Measurements from ENCODE around the gene CANT1. TPM values are rescaled to one million over a fixed set of nuclear protein-coding genes. Genes with fewer than 3 reads are reported as not detected.

The CANT1 gene
- total and polyA plus RNA-seq, 9 donors, result 18.6 to 48.8 (median 33.8) TPM

- H3K4me1 ChIP-seq (ENCODE audit: insufficient read depth), result peaks cover 27% of the 10 kb centered on the region
- H3K4me3 ChIP-seq, result no peak overlapping the region
These were observed 34.7 kb downstream of the CANT1 start for GRCh38 chr17:78974635-78975591.

GRCh38 chr17:78973792-78974520 lies 35.6 kb downstream of the CANT1 start:
- peak in 2 of 5 donors; percentile 37 to 48 for DNase-seq
- Histone ChIP-seq H3K36me3 (no peaks in the 10 kb centered on the region), H3K9me3 (no peaks in the 10 kb centered on the region), H3K27ac (no peak overlapping the region), H3K4me3 (no peak overlapping the region), H3K4me1 (ENCODE audit: insufficient read depth) (peaks cover 27% of the 10 kb centered on the region), H3K27me3 (no peaks in the 10 kb centered on the region)
- WGBS, 3 donors, result 78 to 83% (median 81%) methylated on average over 23 of the region's 23 CpGs
- TF ChIP-seq CTCF (IDR thresholded peaks at IDR 0.05) (no peak), POLR2A (IDR thresholded peaks at IDR 0.05) (no peak)
- intact Hi-C loops (cut with DNase I), result loop anchor here in 2 of 4 donors (5.0 to 10.0 kb wide), 2 partner anchors 49 to 107 kb away; partner anchors contain the start of gene TIMP2 (in 2 of the 2)

More at GRCh38 chr17:78974635-78975591, 34.7 kb downstream of the CANT1 start:
- 42 to 48% (median 42%) methylated on average over 30 of the region's 30 CpGs for WGBS, 3 donors
- TF ChIP-seq POLR2A (IDR thresholded peaks at IDR 0.05), result no peak
- TF ChIP-seq CTCF (IDR thresholded peaks at IDR 0.05), result no peak
- TF ChIP-seq EP300 (IDR thresholded peaks at IDR 0.05), result no peak
- intact Hi-C loops (cut with DNase I), result loop anchor here in 2 of 4 donors (5.0 to 10.0 kb wide), 3 partner anchors 50 to 628 kb away; partner anchors contain the start of gene TIMP2 (in 2 of the 2)
- no peaks in the 10 kb centered on the region for H3K27me3 ChIP-seq
- peak overlapping the region in 1 of 2 donors; percentile 69 for H3K27ac ChIP-seq
- H3K36me3 ChIP-seq, result no peaks in the 10 kb centered on the region
- peak in 4 of 5 donors; percentile 67 to 80 (median 75) for DNase-seq
- no peaks in the 10 kb centered on the region for H3K9me3 ChIP-seq

GRCh38 chr17:78973196-78973595 lies 36.4 kb downstream of the CANT1 start:
- H3K27ac ChIP-seq, result no peak overlapping the region
- H3K27me3 ChIP-seq, result no peaks in the 10 kb centered on the region
- DNase-seq, result peak in 1 of 5 donors; percentile 37
- H3K36me3 ChIP-seq, result no peaks in the 10 kb centered on the region
- H3K4me1 ChIP-seq (ENCODE audit: insufficient read depth), result peaks cover 23% of the 10 kb centered on the region
- TF ChIP-seq EP300 (IDR thresholded peaks at IDR 0.05), result no peak
- no peak for TF ChIP-seq CTCF (IDR thresholded peaks at IDR 0.05)
- no peak for TF ChIP-seq POLR2A (IDR thresholded peaks at IDR 0.05)
- no peak overlapping the region for H3K4me3 ChIP-seq
- WGBS, 3 donors, result 60 to 64% (median 62%) methylated on average over 11 of the region's 11 CpGs
- intact Hi-C loops (cut with DNase I), result loop anchor here in 2 of 4 donors (5.0 to 10.0 kb wide), 2 partner anchors 48 to 106 kb away; partner anchors contain the start of gene TIMP2 (in 2 of the 2)
- H3K9me3 ChIP-seq, result no peaks in the 10 kb centered on the region

GRCh38 chr17:78972507-78973105 lies 37.0 kb downstream of the CANT1 start:
- intact Hi-C loops (cut with DNase I), result loop anchor here in 2 of 4 donors (5.0 to 10.0 kb wide), 2 partner anchors 48 to 105 kb away; partner anchors contain the start of gene TIMP2 (in 2 of the 2)
- Histone ChIP-seq H3K27ac (no peak overlapping the region), H3K27me3 (no peaks in the 10 kb centered on the region), H3K9me3 (no peaks in the 10 kb centered on the region), H3K4me3 (no peak overlapping the region), H3K4me1 (ENCODE audit: insufficient read depth) (peaks cover 19% of the 10 kb centered on the region), H3K36me3 (no peaks in the 10 kb centered on the region)
- peak in 1 of 5 donors; percentile 35 for DNase-seq
- TF ChIP-seq CTCF (IDR thresholded peaks at IDR 0.05) (no peak), POLR2A (IDR thresholded peaks at IDR 0.05) (no peak), EP300 (IDR thresholded peaks at IDR 0.05) (no peak)
- 78 to 82% (median 78%) methylated on average over 13 to 15 of the region's 15 CpGs for WGBS, 3 donors

Data from ovary (tissue), 9 donors.